Measurements from ENCODE around the gene NEGR1. TPM values are rescaled to one million over a fixed set of nuclear protein-coding genes. Genes with fewer than 3 reads are reported as not detected.

NEGR1 gene
- total and polyA plus RNA-seq, 4 donors = 0.86 to 7.3 (median 2.5) TPM

DNA sequence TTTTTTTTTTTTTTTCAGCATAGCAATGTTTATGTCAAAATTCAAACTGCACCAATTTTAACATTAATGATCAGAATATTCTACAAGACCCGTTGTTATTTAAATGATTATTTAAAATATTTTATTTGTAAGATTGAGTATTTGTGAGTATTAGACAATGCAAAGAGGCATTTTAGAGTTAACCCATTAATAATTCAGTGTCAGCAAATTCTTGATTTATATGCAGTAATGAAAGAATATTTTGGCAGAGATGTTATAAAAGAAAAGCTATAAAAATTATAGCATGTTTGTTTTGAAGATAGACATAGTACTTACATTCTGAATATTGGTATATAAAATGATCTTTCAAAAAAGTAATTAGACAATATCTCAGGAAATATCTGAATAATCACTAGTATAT, 932.0 kb downstream of the NEGR1 start:
- DNase-seq (no peak), ATAC-seq (ENCODE audit: insufficient read depth, low FRiP score) (no peak)
- Histone ChIP-seq H3K9me3 (ENCODE audit: control insufficient read depth in 4 of 4, insufficient read depth in 3 of 4, low read length in 3 of 4) (no peaks in the 10 kb centered on the region), H3K27me3 (ENCODE audit: control insufficient read depth in 3 of 3, insufficient read depth in 3 of 3, low read length in 2 of 3) (no peaks in the 10 kb centered on the region), H3K4me3 (no peak overlapping the region), H3K4me1 (ENCODE audit: control insufficient read depth in 5 of 5, insufficient read depth in 5 of 5, low read length in 5 of 5) (peaks cover 0 to 5% (median 0%) of the 10 kb centered on the region in 5 donors), H3K27ac (ENCODE audit: low read depth in 1 of 2, low read length in 1 of 2) (no peak overlapping the region), H3K36me3 (ENCODE audit: control insufficient read depth in 4 of 4, insufficient read depth in 4 of 4, low read length in 4 of 4) (no peaks in the 10 kb centered on the region), H3K9ac (ENCODE audit: insufficient read depth in 1 of 2, low read length in 2 of 2) (no peak overlapping the region)
- TF ChIP-seq, protein P1, sequence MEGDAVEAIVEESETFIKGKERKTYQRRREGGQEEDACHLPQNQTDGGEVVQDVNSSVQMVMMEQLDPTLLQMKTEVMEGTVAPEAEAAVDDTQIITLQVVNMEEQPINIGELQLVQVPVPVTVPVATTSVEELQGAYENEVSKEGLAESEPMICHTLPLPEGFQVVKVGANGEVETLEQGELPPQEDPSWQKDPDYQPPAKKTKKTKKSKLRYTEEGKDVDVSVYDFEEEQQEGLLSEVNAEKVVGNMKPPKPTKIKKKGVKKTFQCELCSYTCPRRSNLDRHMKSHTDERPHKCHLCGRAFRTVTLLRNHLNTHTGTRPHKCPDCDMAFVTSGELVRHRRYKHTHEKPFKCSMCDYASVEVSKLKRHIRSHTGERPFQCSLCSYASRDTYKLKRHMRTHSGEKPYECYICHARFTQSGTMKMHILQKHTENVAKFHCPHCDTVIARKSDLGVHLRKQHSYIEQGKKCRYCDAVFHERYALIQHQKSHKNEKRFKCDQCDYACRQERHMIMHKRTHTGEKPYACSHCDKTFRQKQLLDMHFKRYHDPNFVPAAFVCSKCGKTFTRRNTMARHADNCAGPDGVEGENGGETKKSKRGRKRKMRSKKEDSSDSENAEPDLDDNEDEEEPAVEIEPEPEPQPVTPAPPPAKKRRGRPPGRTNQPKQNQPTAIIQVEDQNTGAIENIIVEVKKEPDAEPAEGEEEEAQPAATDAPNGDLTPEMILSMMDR (IDR thresholded peaks at IDR 0.05; ENCODE audit: control extremely low read depth, extremely low read depth) = no peak
- 63 to 89% methylated on average over 1 of the region's 1 CpG for WGBS, 2 donors

Small RNA genes within 50 kb of the gene (small RNA-seq; reads per million reads assigned to genes)
- gene AL358453.1 (ENCODE audit: low replicate concordance) (not detected), gene AL359821.1 (ENCODE audit: low replicate concordance) (not detected)

Measured in lung (tissue), 13 donors.